Suprapubic skin (tissue), 4 donors: ENCODE data around the gene ZNF362.

Experiments used
- CTCF ChIP-seq, 2 donors: fragments of 200-600 bp in 1 of 2; fragments of 450-650 bp in 1 of 2; sonication (generic) in 1 of 2; IDR thresholded peaks; one replicate each; pipeline ENCODE4 v1.5.1; 2016 to 2019; ENCODE audit warnings: antibody characterized with exemption in 2 of 2, mild to moderate bottlenecking in 1 of 2, moderate library complexity in 1 of 2
- EP300 ChIP-seq: sonication (generic); formaldehyde crosslinking; IDR thresholded peaks from one replicate; pipeline ENCODE4 v1.6.1; 2017; ENCODE audit warnings: antibody characterized with exemption
- POLR2A ChIP-seq, 2 donors: fragments of 450-650 bp; IDR thresholded peaks; one replicate each; pipeline ENCODE4 v1.6.1; 2017; ENCODE audit warnings: antibody characterized with exemption in 2 of 2, mild to moderate bottlenecking in 2 of 2, moderate library complexity in 2 of 2
- POLR2AphosphoS5 ChIP-seq, 3 donors: sonication (generic); formaldehyde crosslinking; IDR thresholded peaks; one replicate each; pipeline ENCODE4 v1.6.1; 2017; ENCODE audit warnings: antibody characterized with exemption in 3 of 3

GRCh38 chr1:33254491-33254890, 1.8 kb upstream of the ZNF362 start:
- TF ChIP-seq CTCF (IDR thresholded peaks at IDR 0.05) (no peak), POLR2AphosphoS5 (IDR thresholded peaks at IDR 0.05) (no peak), POLR2A (IDR thresholded peaks at IDR 0.05) (no peak), EP300 (no peak)
